GM19035 (cell line): Measurements from ENCODE around the gene ZNF506.
"Not testable (repeated sequence)": the region's sequence is repeated elsewhere in the genome, so short reads cannot be mapped to it uniquely, and the experiment has no call there.

Experiments used
- ATAC-seq: cut with Tn5 transposase; IDR thresholded peaks from one replicate; pipeline ENCODE4 v1.9.1; 2021; ENCODE audit not compliant: unreplicated experiment

Gene ZNF506

DNA sequence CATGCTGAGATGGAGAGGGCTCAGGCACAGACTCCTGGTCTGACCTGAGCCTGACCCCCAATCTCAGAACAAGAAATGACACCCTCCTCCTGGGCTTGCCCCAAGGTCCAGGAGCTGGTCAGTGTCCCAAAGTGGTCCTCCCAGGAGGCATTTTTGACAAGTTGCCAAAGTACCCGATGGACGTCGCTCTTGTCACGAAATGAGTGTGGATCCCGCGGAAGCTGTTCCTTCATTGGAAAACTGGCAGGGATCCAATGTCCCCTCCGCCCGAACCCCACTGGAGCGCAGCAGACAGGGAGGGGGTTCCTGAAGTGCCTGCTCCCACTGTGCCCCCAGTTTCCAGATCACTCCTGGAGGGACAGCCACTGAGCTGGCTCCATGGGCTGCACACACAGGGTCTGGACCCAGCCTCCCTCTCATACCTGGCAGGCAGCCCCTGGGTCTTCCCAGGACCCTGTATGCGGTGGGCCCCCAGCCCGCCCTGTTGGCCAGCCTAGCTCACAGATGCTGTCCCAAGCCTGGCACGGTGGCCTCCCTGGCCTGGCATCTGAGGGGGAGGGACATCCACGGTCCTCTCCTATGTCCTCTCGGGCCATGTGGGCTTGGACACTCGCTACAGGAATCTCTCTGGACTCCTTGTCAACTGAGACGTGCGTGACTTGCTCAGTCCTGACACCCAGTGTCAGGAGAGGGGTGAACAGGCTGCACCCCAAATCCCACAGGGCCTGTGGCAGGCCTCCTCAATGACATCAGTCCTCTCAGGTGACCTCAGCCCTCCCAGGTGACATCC lies 75.9 kb downstream of the ZNF506 start:
- ATAC-seq = no peak

DNA sequence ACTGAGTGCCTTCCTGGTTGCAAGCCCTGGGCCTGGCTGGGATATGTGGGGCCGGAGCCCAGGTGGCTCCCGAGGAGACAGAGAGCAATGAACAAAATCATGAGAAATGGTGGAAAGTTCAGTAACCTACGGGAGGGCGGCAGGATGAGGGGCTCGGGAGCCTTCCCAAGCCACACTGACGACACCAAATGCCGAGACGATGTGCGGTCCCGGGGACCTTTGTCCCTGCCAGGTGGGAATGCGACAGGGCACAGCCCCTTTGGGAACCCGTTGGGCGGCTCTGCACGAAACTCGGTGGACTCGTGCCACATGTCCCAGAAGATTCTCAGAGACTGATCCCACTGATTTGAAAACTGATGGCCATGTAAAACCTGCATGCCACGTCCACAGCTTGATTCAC lies 76.9 kb downstream of the ZNF506 start:
- no peak for ATAC-seq

DNA sequence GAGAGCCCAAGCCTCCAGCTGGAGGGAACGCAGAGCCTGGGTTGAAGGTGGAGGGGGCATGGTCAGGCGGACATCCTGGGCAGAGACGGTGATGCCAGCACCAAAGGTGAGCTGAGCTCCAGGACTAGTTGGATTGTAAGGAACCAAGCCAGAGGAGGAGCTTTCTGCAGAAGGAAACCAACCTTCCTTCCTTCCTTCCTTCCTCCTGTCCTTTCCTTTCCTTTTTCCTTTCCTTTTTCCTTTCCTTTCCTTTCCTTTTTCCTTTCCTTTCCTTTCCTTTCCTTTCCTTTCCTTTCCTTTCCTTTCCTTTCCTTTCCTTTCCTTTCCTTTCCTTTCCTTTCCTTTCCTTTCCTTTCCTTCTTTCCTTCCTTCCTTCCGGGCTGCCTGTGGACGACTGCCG lies 77.6 kb downstream of the ZNF506 start:
- ATAC-seq = not testable (repeated sequence)

DNA sequence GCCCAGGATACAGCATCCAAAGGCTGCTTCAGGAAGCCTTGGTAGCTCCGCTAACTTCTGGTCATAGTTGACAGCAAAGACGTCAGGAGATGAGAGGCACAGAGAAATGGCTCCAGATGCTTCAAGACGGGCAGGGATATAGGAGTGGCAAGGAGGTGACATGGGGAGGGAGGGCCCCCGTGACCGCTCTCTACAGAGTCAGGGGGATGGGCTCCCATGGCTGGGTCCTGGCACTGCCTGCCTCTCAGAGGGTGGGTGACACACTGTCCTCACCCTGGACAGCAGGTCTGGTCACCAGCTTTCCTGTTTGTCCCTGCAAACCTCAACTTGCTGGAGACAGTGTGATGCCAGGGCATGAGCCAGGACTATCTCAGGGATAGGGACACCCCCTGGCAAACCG lies 78.4 kb downstream of the ZNF506 start:
- ATAC-seq = no peak

DNA sequence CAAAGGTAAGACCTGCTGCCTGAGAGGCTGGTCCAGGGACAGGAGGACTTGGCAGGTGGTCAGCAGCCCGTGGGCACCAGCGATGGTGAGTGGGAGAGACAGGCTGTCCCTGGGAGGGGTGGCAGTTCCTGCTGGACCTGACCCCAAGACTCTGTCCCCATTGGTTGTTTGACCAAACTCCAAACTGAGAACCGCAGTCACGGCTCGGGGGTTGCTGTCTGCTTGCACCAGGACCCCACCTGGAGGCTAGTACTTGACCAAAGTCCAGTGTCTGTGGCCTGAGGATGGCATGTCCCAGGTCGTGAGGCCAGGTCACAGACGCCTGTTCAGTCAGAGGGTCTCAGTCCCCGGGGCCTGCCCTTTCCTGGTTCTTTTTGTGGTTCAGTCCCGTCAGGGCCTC lies 78.8 kb downstream of the ZNF506 start:
- no peak for ATAC-seq
